Measurements from ENCODE around the gene POPDC2.

DNA sequence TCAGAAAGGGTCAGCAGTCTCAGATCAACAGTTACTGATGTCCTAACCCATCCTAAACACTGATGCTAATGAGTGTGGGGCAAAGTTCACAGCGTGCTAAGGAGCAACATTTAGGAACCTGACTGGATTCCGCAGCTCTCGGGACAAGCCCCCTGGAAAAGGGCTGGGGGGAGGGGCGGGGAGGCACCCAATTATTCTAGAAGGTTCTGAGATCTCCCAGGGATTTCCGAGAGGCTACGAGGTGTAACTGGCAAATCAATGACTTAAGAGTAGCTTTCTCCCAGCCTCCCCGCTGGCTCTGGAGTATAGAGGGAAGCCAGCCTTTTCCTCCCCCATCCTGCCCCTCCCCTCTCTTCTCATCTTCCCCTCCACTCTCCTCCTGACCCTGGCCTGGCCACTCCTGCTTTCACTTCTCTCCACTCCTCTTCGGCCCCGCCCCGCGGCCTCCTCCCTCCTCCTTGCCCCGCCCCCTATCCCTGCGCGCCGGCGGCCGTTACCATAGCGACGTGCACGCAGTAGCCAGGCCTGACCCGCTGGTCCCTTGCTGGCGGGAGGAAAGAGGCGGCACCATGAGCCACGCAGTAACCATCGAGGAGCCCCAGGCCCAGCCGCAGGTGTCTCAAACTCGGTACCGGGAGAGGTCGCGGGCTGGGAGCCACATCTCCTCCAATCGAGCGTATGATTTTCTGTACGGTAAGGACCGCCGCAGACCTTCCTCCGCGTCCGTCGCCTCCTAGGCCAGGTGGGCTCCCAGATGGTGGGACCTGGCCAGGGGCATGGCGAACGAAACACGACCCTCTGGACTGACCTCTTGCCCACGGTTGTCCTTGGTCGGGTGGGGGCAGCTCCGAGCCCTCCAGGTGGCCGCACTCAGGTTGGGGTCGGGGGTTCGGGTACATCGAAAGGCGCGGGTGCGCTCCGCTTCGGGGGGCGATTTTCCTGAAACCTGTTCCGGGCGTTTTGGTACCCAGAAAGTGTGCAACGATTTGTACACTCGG is 42.4 kb upstream of the POPDC2 start, which contains the start of gene CFAP91:
- no peak for TF ChIP-seq POLR2AphosphoS5 (IDR thresholded peaks at IDR 0.05; ENCODE audit: low read depth, low read length)
- TF ChIP-seq FOXP2 (optimal IDR thresholded peaks at IDR 0.05; ENCODE audit: borderline replicate concordance, extremely low read depth, extremely low read length, insufficient read depth), result no peak
- TF ChIP-seq TAF1 (IDR thresholded peaks at IDR 0.05; ENCODE audit: borderline replicate concordance, insufficient read depth, low read length), result no peak

Measured in PFSK-1 (cell line).